ENCODE results near the gene SGSM2. TPM values are rescaled to one million over a fixed set of nuclear protein-coding genes. Genes with fewer than 3 reads are reported as not detected.

The SGSM2 gene
- total and polyA plus RNA-seq, 12 donors, result 16.3 to 393 (median 52.9) TPM

DNA sequence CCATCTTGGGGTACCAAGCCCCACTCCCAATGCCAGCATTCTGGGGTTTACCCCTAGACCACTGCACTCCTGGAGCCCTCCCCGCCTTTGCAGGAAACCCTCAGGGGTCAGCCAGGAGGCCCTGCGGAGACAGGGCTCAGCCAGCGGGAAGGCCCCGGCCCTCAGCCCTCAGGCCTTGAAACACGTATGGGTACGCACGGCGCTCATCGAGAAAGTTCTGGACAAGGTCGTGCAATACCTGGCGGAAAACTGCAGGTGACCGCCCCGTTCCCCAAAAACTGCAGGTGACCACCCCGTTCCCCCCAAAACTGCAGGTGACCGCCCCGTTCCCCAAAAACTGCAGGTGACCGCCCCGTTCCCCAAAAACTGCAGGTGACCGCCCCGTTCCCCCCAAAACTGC is 24.7 kb downstream of the SGSM2 start:
- H3K27ac ChIP-seq, result no peak overlapping the region
- peaks cover 0 to 6% of the 10 kb centered on the region in 2 donors for H3K4me1 ChIP-seq (replicated peaks in 1 of 2)
- 93 to 97% (median 95%) methylated on average over 14 to 20 of the region's 20 CpGs for WGBS, 4 donors
- DNase-seq, result no peak
- TF ChIP-seq, protein P1, sequence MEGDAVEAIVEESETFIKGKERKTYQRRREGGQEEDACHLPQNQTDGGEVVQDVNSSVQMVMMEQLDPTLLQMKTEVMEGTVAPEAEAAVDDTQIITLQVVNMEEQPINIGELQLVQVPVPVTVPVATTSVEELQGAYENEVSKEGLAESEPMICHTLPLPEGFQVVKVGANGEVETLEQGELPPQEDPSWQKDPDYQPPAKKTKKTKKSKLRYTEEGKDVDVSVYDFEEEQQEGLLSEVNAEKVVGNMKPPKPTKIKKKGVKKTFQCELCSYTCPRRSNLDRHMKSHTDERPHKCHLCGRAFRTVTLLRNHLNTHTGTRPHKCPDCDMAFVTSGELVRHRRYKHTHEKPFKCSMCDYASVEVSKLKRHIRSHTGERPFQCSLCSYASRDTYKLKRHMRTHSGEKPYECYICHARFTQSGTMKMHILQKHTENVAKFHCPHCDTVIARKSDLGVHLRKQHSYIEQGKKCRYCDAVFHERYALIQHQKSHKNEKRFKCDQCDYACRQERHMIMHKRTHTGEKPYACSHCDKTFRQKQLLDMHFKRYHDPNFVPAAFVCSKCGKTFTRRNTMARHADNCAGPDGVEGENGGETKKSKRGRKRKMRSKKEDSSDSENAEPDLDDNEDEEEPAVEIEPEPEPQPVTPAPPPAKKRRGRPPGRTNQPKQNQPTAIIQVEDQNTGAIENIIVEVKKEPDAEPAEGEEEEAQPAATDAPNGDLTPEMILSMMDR (IDR thresholded peaks at IDR 0.05), result no peak
- TF ChIP-seq POLR2A (IDR thresholded peaks at IDR 0.05), result no peak
- peaks cover 0 to 39% of the 10 kb centered on the region in 2 donors for H3K36me3 ChIP-seq (replicated peaks in 1 of 2)
- intact Hi-C loops (cut with DNase I), result no loop called here
- no peak overlapping the region for H3K4me3 ChIP-seq
- H3K9me3 ChIP-seq (replicated peaks in 1 of 3), result no peaks in the 10 kb centered on the region
- H3K27me3 ChIP-seq, result no peaks in the 10 kb centered on the region

DNA sequence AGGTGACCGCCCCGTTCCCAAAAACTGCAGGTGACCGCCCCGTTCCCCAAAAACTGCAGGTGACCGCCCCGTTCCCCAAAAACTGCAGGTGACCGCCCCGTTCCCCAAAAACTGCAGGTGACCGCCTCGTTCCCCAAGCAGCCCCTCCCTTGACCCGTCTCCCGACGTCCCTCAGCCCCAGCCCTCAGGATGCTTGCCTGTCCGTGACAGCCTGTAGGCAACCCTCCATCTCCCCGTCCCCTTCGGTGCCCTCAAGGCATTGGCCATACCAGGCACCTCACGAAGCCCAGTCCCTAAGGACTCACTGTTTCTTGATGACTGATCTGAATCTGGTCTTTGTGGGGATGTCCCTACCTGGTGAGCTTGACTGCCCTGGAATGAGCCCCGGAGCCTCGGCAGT is 25.1 kb downstream of the SGSM2 start:
- H3K27me3 ChIP-seq, result no peaks in the 10 kb centered on the region
- H3K27ac ChIP-seq, result no peak overlapping the region
- peaks cover 0 to 6% of the 10 kb centered on the region in 2 donors for H3K4me1 ChIP-seq (replicated peaks in 1 of 2)
- H3K36me3 ChIP-seq (replicated peaks in 1 of 2), result peaks cover 0 to 43% of the 10 kb centered on the region in 2 donors
- no peak for TF ChIP-seq POLR2A (IDR thresholded peaks at IDR 0.05)
- TF ChIP-seq, protein P1 (IDR thresholded peaks at IDR 0.05), result no peak
- no peak overlapping the region for H3K4me3 ChIP-seq
- no peak for DNase-seq
- intact Hi-C loops (cut with DNase I), result no loop called here
- 91 to 97% (median 94%) methylated on average over 17 to 19 of the region's 19 CpGs for WGBS, 4 donors
- no peaks in the 10 kb centered on the region for H3K9me3 ChIP-seq (replicated peaks in 1 of 3)

DNA sequence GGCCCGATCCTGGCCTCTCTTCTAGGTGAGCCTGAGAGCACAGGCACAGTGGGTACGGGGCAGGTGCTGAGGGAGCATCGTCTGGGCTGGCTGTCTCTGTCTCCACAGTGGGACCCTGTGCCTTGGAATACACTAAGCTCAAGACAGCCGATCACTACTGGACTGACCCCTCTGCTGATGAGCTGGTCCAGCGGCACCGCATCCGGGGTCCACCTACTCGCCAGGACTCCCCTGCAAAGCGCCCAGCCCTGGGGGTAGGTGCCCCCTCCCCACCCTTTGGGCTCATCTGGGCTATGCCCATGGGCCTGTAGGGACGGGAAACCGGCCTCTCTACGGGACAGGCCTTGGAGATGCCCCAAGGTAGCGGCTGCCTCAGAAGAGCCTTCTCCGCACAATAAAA is 25.6 kb downstream of the SGSM2 start:
- Histone ChIP-seq H3K27ac (no peak overlapping the region), H3K4me3 (no peak overlapping the region), H3K9me3 (replicated peaks in 1 of 3) (no peaks in the 10 kb centered on the region), H3K36me3 (replicated peaks in 1 of 2) (peaks cover 0 to 40% of the 10 kb centered on the region in 2 donors), H3K4me1 (replicated peaks in 1 of 2) (peaks cover 0 to 6% of the 10 kb centered on the region in 2 donors), H3K27me3 (no peaks in the 10 kb centered on the region)
- TF ChIP-seq POLR2A (IDR thresholded peaks at IDR 0.05), result no peak
- TF ChIP-seq, protein P1 (IDR thresholded peaks at IDR 0.05), result no peak
- WGBS, 4 donors, result 94 to 96% methylated on average over 14 of the region's 14 CpGs; no CpG with 5 or more reads in 2 of the 4 donors
- intact Hi-C loops (cut with DNase I), result no loop called here
- DNase-seq, result no peak

DNA sequence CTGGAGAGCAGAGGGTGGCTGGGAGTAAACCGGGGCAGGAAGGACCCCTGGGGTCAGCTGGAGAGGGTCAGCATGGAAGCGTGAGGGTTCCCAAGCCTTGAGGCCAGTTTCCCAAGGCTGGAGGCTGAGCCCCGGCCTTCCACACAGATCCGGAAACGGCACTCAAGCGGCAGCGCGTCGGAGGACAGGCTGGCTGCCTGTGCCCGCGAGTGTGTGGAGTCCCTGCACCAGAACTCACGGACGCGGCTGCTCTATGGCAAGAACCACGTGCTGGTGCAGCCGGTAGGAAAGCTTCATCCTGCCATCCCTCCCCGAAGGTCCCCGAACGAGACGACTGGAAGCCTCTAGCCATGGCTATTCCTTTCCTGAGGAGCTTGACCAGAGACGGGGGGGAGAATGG is 26.0 kb downstream of the SGSM2 start:
- H3K9me3 ChIP-seq (replicated peaks in 1 of 3), result no peaks in the 10 kb centered on the region
- TF ChIP-seq, protein P1 (IDR thresholded peaks at IDR 0.05), result no peak
- TF ChIP-seq POLR2A (IDR thresholded peaks at IDR 0.05), result no peak
- H3K27me3 ChIP-seq, result no peaks in the 10 kb centered on the region
- intact Hi-C loops (cut with DNase I), result no loop called here
- H3K36me3 ChIP-seq (replicated peaks in 1 of 2), result peaks cover 0 to 39% of the 10 kb centered on the region in 2 donors
- no peak overlapping the region for H3K27ac ChIP-seq
- H3K4me3 ChIP-seq, result no peak overlapping the region
- DNase-seq, result no peak
- WGBS, 4 donors, result 90 to 96% (median 93%) methylated on average over 6 to 21 of the region's 21 CpGs
- peaks cover 0 to 6% of the 10 kb centered on the region in 2 donors for H3K4me1 ChIP-seq (replicated peaks in 1 of 2)

Measured in adrenal gland (tissue), 12 donors.